Activated CD4-positive, alpha-beta memory T cell treated with anti-CD3 and anti-CD28 coated beads for 36 hours (primary cell): ENCODE measurements around the gene COMMD8. TPM values are rescaled to one million over a fixed set of nuclear protein-coding genes. Genes with fewer than 3 reads are reported as not detected.

Experiments
- CTCF ChIA-PET: fragments of 350-600 bp; sonication (Branson Sonifier 250); formaldehyde crosslinking; loops from one replicate; lab custom pipeline; 2021; ENCODE audit warnings: antibody characterized with exemption, inconsistent platforms; lab: Charles Lee
- POLR2A ChIA-PET: fragments of 350-600 bp; sonication (Branson Sonifier 250); formaldehyde crosslinking; loops from one replicate; lab custom pipeline; 2021; ENCODE audit warnings: antibody characterized with exemption; lab: Charles Lee
- DNase-seq: peaks from one replicate; pipeline ENCODE4 v3.0.0-alpha.2; 2020
- H3K27ac Mint-ChIP-seq: one replicate; pipeline ENCODE4 v1.8.0; 2021; ENCODE audit warnings: mixed read lengths
- H3K27me3 Mint-ChIP-seq: one replicate; pipeline ENCODE4 v1.8.0; 2021; ENCODE audit warnings: mixed read lengths
- H3K36me3 Mint-ChIP-seq: one replicate; pipeline ENCODE4 v1.8.0; 2021; ENCODE audit warnings: mixed read lengths
- H3K4me1 Mint-ChIP-seq: one replicate; pipeline ENCODE4 v1.8.0; 2021; ENCODE audit warnings: low read depth, mixed read lengths
- H3K4me3 Mint-ChIP-seq: one replicate; pipeline ENCODE4 v1.8.0; 2021; ENCODE audit warnings: mild to moderate bottlenecking, mixed read lengths
- H3K9me3 Mint-ChIP-seq: one replicate; pipeline ENCODE4 v1.8.0; 2021; ENCODE audit warnings: mixed read lengths
- intact Hi-C: fragments of 100-400 bp; cut with micrococcal nuclease; formaldehyde crosslinking; loops from one replicate; pipeline ENCODE4 v1.15.1; 2023
- total RNA-seq, 2 experiments: library from RNA; stranded (reverse); gene quantifications; one replicate each; pipeline ENCODE4 v1.2.3, GENCODE V29; 2021

COMMD8 gene
- 10 to 100 TPM; 27.5 to 27.9 TPM for total RNA-seq

- Mint-ChIP-seq H3K4me3 (peak within 1 kb of the TSS; percentile 85), H3K27ac (peak within 1 kb of the TSS; percentile 68), H3K4me1 (peaks cover 26% of the 10 kb centered on the region), H3K36me3 (peaks cover 6% of the 10 kb centered on the region), H3K27me3 (no peaks in the 10 kb centered on the region), H3K9me3 (no peaks in the 10 kb centered on the region)
- ChIA-PET POLR2A (interaction anchor here (0.6 to 1.3 kb wide), 4 partner anchors 14 to 451 kb away, joined by 3 to 4 read pairs (median 3); partner anchors contain the start of genes ATP10D and NFXL1), CTCF (interaction anchor here (0.7 to 2.8 kb wide), 16 partner anchors 9 to 471 kb away, joined by 3 to 14 read pairs (median 4); partner anchors contain the start of gene ATP10D)
- intact Hi-C loops = loop anchor here (1.0 to 10.0 kb wide), 8 partner anchors 22 to 1317 kb away; partner anchors contain the start of genes ATP10D, CORIN, FRYL and NFXL1
- peak; percentile 98 for DNase-seq
Measured at GRCh38 chr4:47463235-47463956, at the start of gene COMMD8. COMMD8 (minus strand) TSS chr4:47463702; CDS start chr4:47463651, 51 bp downstream.

- H3K27ac Mint-ChIP-seq = no peak overlapping the region
- H3K4me1 Mint-ChIP-seq = peaks cover 4% of the 10 kb centered on the region
- POLR2A ChIA-PET = no interaction called here
- no peak overlapping the region for H3K4me3 Mint-ChIP-seq
- intact Hi-C loops = no loop called here
- no peaks in the 10 kb centered on the region for H3K9me3 Mint-ChIP-seq
- no peak for DNase-seq
- CTCF ChIA-PET = no interaction called here
- H3K27me3 Mint-ChIP-seq = no peaks in the 10 kb centered on the region
- H3K36me3 Mint-ChIP-seq = no peaks in the 10 kb centered on the region
Measured at GRCh38 chr4:47510506-47511143, 47.1 kb upstream of the COMMD8 start.

GRCh38 chr4:47505666-47506065 is 42.2 kb upstream of the COMMD8 start:
- POLR2A ChIA-PET = no interaction called here
- CTCF ChIA-PET = no interaction called here
- DNase-seq = no peak
- H3K4me1 Mint-ChIP-seq = peaks cover 4% of the 10 kb centered on the region
- H3K27ac Mint-ChIP-seq = no peak overlapping the region
- no peaks in the 10 kb centered on the region for H3K27me3 Mint-ChIP-seq
- no peaks in the 10 kb centered on the region for H3K36me3 Mint-ChIP-seq
- H3K9me3 Mint-ChIP-seq = no peaks in the 10 kb centered on the region
- intact Hi-C loops = no loop called here
- H3K4me3 Mint-ChIP-seq = no peak overlapping the region

GRCh38 chr4:47505147-47505546 is 41.6 kb upstream of the COMMD8 start:
- DNase-seq = no peak
- intact Hi-C loops = no loop called here
- H3K4me1 Mint-ChIP-seq = no peaks in the 10 kb centered on the region
- no peak overlapping the region for H3K27ac Mint-ChIP-seq
- H3K36me3 Mint-ChIP-seq = no peaks in the 10 kb centered on the region
- POLR2A ChIA-PET = no interaction called here
- H3K9me3 Mint-ChIP-seq = no peaks in the 10 kb centered on the region
- H3K4me3 Mint-ChIP-seq = no peak overlapping the region
- CTCF ChIA-PET = no interaction called here
- no peaks in the 10 kb centered on the region for H3K27me3 Mint-ChIP-seq

- Mint-ChIP-seq H3K4me1 (no peaks in the 10 kb centered on the region), H3K27ac (no peak overlapping the region), H3K36me3 (no peaks in the 10 kb centered on the region), H3K4me3 (no peak overlapping the region), H3K27me3 (no peaks in the 10 kb centered on the region), H3K9me3 (no peaks in the 10 kb centered on the region)
- no peak for DNase-seq
- intact Hi-C loops = no loop called here
- ChIA-PET POLR2A (no interaction called here), CTCF (interaction anchor here (0.9 kb wide), 1 partner anchor 29 kb away, joined by 3 read pairs; no protein-coding TSS in a partner anchor)
Measured at GRCh38 chr4:47500776-47501175, 37.3 kb upstream of the COMMD8 start.

GRCh38 chr4:47499700-47500099 is 36.2 kb upstream of the COMMD8 start:
- no peaks in the 10 kb centered on the region for H3K27me3 Mint-ChIP-seq
- H3K36me3 Mint-ChIP-seq = no peaks in the 10 kb centered on the region
- intact Hi-C loops = loop anchor here (10.0 kb wide), 1 partner anchor 185 kb away; no protein-coding TSS in a partner anchor
- H3K27ac Mint-ChIP-seq = no peak overlapping the region
- ChIA-PET CTCF (interaction anchor here (0.6 kb wide), 1 partner anchor 9 kb away, joined by 3 read pairs; no protein-coding TSS in a partner anchor), POLR2A (no interaction called here)
- no peak overlapping the region for H3K4me3 Mint-ChIP-seq
- no peak for DNase-seq
- no peaks in the 10 kb centered on the region for H3K4me1 Mint-ChIP-seq
- no peaks in the 10 kb centered on the region for H3K9me3 Mint-ChIP-seq

- POLR2A ChIA-PET = no interaction called here
- H3K27ac Mint-ChIP-seq = no peak overlapping the region
- CTCF ChIA-PET = no interaction called here
- intact Hi-C loops = loop anchor here (10.0 kb wide), 1 partner anchor 184 kb away; no protein-coding TSS in a partner anchor
- H3K36me3 Mint-ChIP-seq = no peaks in the 10 kb centered on the region
- H3K4me1 Mint-ChIP-seq = no peaks in the 10 kb centered on the region
- no peaks in the 10 kb centered on the region for H3K9me3 Mint-ChIP-seq
- no peak for DNase-seq
- H3K27me3 Mint-ChIP-seq = no peaks in the 10 kb centered on the region
- H3K4me3 Mint-ChIP-seq = no peak overlapping the region
Measured at GRCh38 chr4:47498899-47499298, 35.4 kb upstream of the COMMD8 start.

- CTCF ChIA-PET = no interaction called here
- Mint-ChIP-seq H3K27me3 (no peaks in the 10 kb centered on the region), H3K4me3 (no peak overlapping the region), H3K9me3 (no peaks in the 10 kb centered on the region), H3K36me3 (no peaks in the 10 kb centered on the region), H3K27ac (no peak overlapping the region), H3K4me1 (peaks cover 11% of the 10 kb centered on the region)
- POLR2A ChIA-PET = no interaction called here
- DNase-seq = no peak
- intact Hi-C loops = loop anchor here (10.0 kb wide), 1 partner anchor 179 kb away; no protein-coding TSS in a partner anchor
Measured at GRCh38 chr4:47494124-47494430, 30.6 kb upstream of the COMMD8 start.

GRCh38 chr4:47493238-47494123 is 30.0 kb upstream of the COMMD8 start:
- DNase-seq = no peak
- H3K27ac Mint-ChIP-seq = no peak overlapping the region
- ChIA-PET CTCF (interaction anchor here (1.5 kb wide), 1 partner anchor 9 kb away, joined by 4 read pairs; no protein-coding TSS in a partner anchor), POLR2A (no interaction called here)
- no peak overlapping the region for H3K4me3 Mint-ChIP-seq
- H3K27me3 Mint-ChIP-seq = no peaks in the 10 kb centered on the region
- H3K4me1 Mint-ChIP-seq = peaks cover 11% of the 10 kb centered on the region
- intact Hi-C loops = loop anchor here (10.0 kb wide), 1 partner anchor 179 kb away; no protein-coding TSS in a partner anchor
- no peaks in the 10 kb centered on the region for H3K36me3 Mint-ChIP-seq
- H3K9me3 Mint-ChIP-seq = no peaks in the 10 kb centered on the region

GRCh38 chr4:47490550-47490949 is 27.0 kb upstream of the COMMD8 start:
- no peaks in the 10 kb centered on the region for H3K9me3 Mint-ChIP-seq
- H3K4me1 Mint-ChIP-seq = peaks cover 17% of the 10 kb centered on the region
- H3K36me3 Mint-ChIP-seq = no peaks in the 10 kb centered on the region
- ChIA-PET CTCF (interaction anchor here (0.9 to 2.6 kb wide), 2 partner anchors 9 to 28 kb away, joined by 3 to 14 read pairs; partner anchors contain the start of gene COMMD8), POLR2A (no interaction called here)
- no peak overlapping the region for H3K27ac Mint-ChIP-seq
- intact Hi-C loops = loop anchor here (2.0 to 10.0 kb wide), 2 partner anchors 72 to 176 kb away; no protein-coding TSS in a partner anchor
- no peak overlapping the region for H3K4me3 Mint-ChIP-seq
- H3K27me3 Mint-ChIP-seq = no peaks in the 10 kb centered on the region
- DNase-seq = no peak

GRCh38 chr4:47488706-47489105 is 25.2 kb upstream of the COMMD8 start:
- ChIA-PET POLR2A (no interaction called here), CTCF (interaction anchor here (0.7 to 2.6 kb wide), 2 partner anchors 26 to 199 kb away, joined by 3 to 14 read pairs; partner anchors contain the start of gene COMMD8)
- H3K27ac Mint-ChIP-seq = no peak overlapping the region
- no peaks in the 10 kb centered on the region for H3K9me3 Mint-ChIP-seq
- intact Hi-C loops = loop anchor here (5.0 kb wide), 1 partner anchor 424 kb away; the partner anchor contains the start of gene NFXL1
- H3K27me3 Mint-ChIP-seq = no peaks in the 10 kb centered on the region
- peaks cover 28% of the 10 kb centered on the region for H3K4me1 Mint-ChIP-seq
- DNase-seq = no peak
- H3K4me3 Mint-ChIP-seq = no peak overlapping the region
- H3K36me3 Mint-ChIP-seq = no peaks in the 10 kb centered on the region
